NCI-H1436 (cell line): ENCODE data around the gene NDUFB4.
A peak's percentile ranks its signal among the peaks of the same experiment; 100 is the strongest.
"Not testable (repeated sequence)": the region's sequence is repeated elsewhere in the genome, so short reads cannot be mapped to it uniquely, and the experiment has no call there.

ENCODE experiments used
- DNase-seq: peaks from one replicate; lab custom pipeline; 2025; lab: John Stamatoyannopoulos, UW

Gene NDUFB4

GRCh38 chr3:120569222-120570057 lies 26.7 kb upstream of the NDUFB4 start:
- no peak for DNase-seq

- no peak for DNase-seq
Observed at GRCh38 chr3:120572027-120572426, 24.1 kb upstream of the NDUFB4 start.

- no peak for DNase-seq
Observed at GRCh38 chr3:120587332-120587975, 8.7 kb upstream of the NDUFB4 start.

GRCh38 chr3:120595788-120596115 lies 384 bp upstream of the NDUFB4 start:
- DNase-seq: no peak

- DNase-seq: no peak
Observed at GRCh38 chr3:120596853-120597223, 702 bp downstream of the NDUFB4 start.

GRCh38 chr3:120597445-120598049 lies 1.4 kb downstream of the NDUFB4 start:
- DNase-seq: no peak

- no peak for DNase-seq
Observed at GRCh38 chr3:120599211-120599610, 3.1 kb downstream of the NDUFB4 start.

- DNase-seq: no peak
Observed at GRCh38 chr3:120601554-120601953, 5.4 kb downstream of the NDUFB4 start.

- DNase-seq: no peak
Observed at GRCh38 chr3:120602682-120603081, 6.5 kb downstream of the NDUFB4 start.

GRCh38 chr3:120604382-120604781 lies 8.2 kb downstream of the NDUFB4 start:
- no peak for DNase-seq

- DNase-seq: no peak
Observed at GRCh38 chr3:120604784-120605183, 8.6 kb downstream of the NDUFB4 start.

GRCh38 chr3:120608506-120608905 lies 12.4 kb downstream of the NDUFB4 start:
- no peak for DNase-seq

- no peak for DNase-seq
Observed at GRCh38 chr3:120614765-120615164, 18.6 kb downstream of the NDUFB4 start.

- DNase-seq: peak; percentile 96
Observed at GRCh38 chr3:120615847-120616609, 19.9 kb downstream of the NDUFB4 start.

- not testable (repeated sequence) for DNase-seq
Observed at GRCh38 chr3:120616745-120617144, 20.6 kb downstream of the NDUFB4 start.

GRCh38 chr3:120622457-120622856 lies 26.3 kb downstream of the NDUFB4 start:
- DNase-seq: no peak

GRCh38 chr3:120622870-120623726 lies 27.0 kb downstream of the NDUFB4 start:
- no peak for DNase-seq

- no peak for DNase-seq
Observed at GRCh38 chr3:120623727-120624093, 27.6 kb downstream of the NDUFB4 start.

- no peak for DNase-seq
Observed at GRCh38 chr3:120625159-120625586, 29.0 kb downstream of the NDUFB4 start.

- no peak for DNase-seq
Observed at GRCh38 chr3:120634539-120634938, 38.4 kb downstream of the NDUFB4 start.

- no peak for DNase-seq
Observed at GRCh38 chr3:120636795-120637401, 40.8 kb downstream of the NDUFB4 start.
